Hematopoietic multipotent progenitor cell treated with erythropoietin and hydrocortisone succinate and interleukin-3 and kit ligand, for 8 days (in vitro differentiated cells): ENCODE results near the gene GALP.
"Not testable (repeated sequence)": the region's sequence is repeated elsewhere in the genome, so short reads cannot be mapped to it uniquely, and the experiment has no call there.

Source experiments
- DNase-seq: peaks from one replicate; pipeline ENCODE4 v3.0.0-alpha.2; 2015

The GALP gene

DNA sequence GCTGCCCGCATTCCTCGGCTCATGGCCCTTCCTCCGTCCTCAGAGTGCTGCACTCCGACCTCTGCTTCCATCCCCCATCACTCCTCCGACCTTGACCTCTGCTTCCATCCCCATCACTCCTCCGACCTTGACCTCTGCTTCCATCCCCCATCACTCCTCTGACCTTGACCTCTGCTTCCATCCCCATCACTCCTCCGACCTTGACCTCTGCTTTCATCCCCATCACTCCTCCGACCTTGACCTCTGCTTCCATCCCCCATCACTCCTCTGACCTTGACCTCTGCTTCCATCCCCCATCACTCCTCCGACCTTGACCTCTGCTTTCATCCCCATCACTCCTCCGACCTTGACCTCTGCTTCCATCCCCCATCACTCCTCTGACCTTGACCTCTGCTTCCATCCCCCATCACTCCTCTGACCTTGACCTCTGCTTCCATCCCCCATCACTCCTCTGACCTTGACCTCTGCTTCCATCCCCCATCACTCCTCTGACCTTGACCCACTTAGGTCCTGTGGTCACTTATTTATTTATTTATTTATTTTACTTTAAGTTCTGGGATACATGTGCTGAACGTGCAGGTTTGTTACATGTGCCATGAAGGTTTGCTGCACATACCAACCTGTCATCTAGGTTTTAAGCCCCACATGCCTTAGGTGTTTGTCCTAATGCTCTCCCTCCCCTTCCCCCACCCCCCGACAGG is 26.7 kb upstream of the GALP start:
- DNase-seq, result not testable (repeated sequence)

- no peak for DNase-seq
Observed at GRCh38 chr19:56149656-56150038, 26.2 kb upstream of the GALP start.

GRCh38 chr19:56150358-56150757 is 25.4 kb upstream of the GALP start:
- no peak for DNase-seq

DNA sequence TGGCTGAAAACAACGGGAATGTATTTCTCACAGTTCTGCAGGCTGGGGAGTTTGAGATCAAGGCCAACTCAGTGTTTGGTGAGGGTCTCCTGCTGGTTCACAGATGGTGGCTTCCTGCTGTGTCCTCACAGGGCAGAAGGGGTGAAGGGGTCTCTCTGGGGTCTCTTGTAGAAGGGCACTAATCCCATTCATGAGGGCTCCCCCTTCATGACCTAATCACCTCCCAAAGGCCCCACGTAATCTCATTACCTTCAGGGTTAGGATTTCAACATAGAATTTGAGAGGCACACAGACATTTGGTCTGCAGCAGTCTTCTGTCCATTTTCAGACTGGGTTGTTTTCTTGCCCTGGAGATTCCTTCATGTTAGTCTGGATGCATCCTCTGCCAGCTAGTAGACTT is 23.2 kb upstream of the GALP start:
- DNase-seq, result no peak

DNA sequence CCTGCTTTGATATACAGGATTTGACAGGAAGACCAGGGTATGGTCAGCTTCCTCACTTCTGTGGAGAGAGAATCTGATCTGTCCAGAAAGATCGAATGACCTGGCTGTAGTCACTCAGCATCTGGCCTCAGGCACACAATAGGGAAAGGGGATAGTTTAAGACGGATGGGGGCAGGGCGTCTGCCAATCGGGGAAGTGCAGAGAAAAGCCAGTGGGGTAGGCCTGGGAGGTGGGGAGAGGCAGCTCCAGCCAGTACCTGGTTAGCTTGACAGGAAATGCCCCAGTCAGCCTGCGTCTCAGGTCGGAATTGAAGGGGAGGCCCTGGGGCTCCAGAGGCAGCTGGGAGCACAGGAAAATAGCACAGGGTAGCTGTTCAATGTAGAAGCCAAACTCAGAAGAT is 22.3 kb upstream of the GALP start:
- no peak for DNase-seq

DNA sequence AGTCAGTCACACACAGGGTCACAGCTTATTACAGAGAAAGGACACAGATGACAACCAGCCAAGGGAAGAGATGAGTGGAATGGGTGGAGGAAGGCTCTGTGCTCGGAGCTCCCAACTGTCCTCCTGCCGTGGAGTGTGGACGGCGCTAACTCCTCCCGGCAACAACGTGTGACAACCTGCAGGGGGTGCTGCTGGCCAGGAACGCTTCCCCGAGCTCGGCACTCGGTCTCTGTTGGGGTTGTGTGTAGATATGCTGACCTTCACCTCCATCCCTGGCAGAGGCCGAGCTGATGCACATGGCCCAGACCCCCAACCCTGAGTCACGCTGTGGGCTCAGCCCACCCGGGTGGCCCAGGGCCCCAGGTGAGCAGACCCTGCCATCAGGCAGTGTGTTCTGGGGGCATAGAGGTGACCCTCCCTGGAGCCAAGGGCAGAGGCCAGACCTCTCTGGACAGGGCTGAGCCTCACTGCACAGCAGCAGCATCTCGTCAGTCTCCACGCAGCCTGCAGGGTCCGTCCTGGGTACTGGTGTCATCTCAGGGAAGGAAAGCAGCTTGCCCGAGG is 20.6 kb upstream of the GALP start:
- peak; percentile 22 for DNase-seq

DNA sequence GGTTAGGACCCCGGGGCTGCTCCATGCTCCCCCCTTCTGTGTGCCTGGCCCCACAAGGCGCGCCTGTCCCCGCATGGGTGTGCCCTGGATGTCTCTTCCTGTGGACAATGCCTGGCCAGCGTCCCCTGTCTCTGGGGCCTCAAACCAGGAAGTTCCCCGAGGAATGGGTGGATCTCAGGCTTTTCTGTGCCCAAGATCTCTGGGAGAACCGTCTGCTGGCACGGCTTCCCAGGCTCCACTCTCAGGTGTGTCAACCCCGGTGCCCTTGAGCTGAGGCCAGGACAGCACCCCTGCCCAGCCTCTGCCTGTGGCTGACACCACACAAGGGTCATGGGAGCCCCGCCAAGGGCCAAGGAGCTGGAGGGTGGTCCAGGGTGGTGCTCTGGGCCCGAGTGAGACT is 19.0 kb upstream of the GALP start:
- DNase-seq, result no peak

DNA sequence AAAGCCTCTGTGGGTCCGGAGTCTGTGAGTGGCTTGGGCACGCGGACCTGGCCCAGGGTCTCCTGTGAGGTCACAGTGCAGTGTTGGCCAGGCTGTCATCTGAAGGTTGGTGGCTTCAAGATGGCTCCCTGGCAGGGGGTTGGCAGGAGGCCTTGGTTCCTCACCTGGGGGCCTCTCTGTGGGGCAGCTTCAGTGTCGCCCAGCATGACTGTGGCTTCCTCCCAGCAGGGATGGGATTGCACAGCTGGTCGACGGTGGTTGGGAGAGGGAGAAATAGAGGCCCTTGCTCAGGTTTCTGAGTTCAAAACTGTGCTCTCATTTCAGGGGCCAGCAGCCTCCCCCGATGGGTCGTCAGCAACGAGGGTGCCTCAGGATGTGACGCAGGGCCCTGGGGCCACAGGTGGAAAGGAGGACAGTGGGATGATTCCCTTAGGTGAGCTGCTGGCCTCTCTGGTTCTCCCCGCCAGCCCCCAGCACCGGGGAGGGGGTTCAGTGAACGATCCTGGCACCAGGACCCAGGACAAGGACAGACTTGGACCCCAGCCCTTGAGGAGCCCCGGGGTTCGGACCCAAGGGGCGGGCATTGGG is 17.5 kb upstream of the GALP start:
- DNase-seq, result no peak

DNA sequence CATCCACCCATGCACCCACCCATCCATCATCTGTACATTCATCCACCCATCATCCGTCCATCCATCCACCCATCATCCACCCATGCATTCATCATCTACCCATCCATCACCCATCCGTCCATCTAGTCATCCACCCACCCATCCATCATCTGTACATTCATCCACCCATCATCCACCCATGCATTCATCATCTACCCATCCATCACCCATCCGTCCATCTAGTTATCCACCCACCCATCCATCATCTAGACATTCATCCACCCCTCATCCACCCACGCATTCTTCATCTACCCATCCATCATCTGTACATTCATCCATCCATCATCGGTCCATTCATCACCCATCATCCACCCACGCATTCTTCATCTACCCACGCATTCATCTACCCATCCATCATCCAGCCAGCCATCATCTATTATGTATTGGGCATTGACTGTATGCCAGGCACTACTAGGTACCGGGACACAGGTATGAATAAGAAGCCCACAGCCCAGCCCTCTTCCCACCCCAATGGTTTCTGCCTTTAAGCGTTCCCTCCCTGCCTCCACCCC is 16.7 kb upstream of the GALP start:
- no peak for DNase-seq

GRCh38 chr19:56159622-56160271 is 16.1 kb upstream of the GALP start:
- DNase-seq, result no peak

GRCh38 chr19:56161534-56161933 is 14.3 kb upstream of the GALP start:
- no peak for DNase-seq

DNA sequence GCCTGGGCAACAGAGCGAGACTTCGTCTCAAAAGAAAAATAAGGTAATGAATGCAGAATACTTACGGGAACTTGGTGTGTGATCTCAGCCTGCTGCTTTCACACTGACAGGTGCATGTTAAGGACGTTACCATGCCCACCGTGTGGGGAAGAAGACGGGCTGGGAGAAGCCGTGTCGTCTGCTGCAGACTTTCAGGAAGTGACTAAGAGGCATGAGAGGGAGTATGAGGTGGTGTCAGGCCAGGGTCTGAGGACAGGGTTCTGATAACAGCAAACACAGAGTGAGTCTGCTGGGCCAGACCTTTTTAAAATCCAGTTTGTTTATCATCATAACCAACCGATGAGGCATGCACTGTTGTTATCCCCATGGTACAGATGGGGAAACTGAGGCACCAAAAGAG is 13.6 kb upstream of the GALP start:
- peak; percentile 13 for DNase-seq

GRCh38 chr19:56163097-56163496 is 12.7 kb upstream of the GALP start:
- no peak for DNase-seq

- peak; percentile 22 for DNase-seq
Observed at GRCh38 chr19:56167064-56167578, 8.7 kb upstream of the GALP start.

- no peak for DNase-seq
Observed at GRCh38 chr19:56170261-56170660, 5.5 kb upstream of the GALP start.

GRCh38 chr19:56174086-56174485 is 1.7 kb upstream of the GALP start:
- DNase-seq, result no peak

- DNase-seq, result no peak
Observed at GRCh38 chr19:56174550-56174949, 1.3 kb upstream of the GALP start.

DNA sequence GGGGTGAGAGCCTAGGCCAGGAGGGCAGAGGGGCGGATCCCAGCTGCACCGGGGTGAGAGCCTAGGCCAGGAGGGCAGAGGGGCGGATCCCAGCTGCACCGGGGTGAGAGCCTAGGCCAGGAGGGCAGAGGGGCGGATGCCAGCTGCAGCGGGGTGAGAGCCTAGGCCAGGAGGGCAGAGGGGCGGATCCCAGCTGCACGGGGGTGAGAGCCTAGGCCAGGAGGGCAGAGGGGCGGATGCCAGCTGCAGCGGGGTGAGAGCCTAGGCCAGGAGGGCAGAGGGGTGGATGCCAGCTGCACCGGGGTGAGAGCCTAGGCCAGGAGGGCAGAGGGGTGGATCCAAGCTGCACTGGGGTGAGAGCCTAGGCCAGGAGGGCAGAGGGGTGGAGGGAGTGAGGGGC is 502 bp downstream of the GALP start:
- DNase-seq, result not testable (repeated sequence)

DNA sequence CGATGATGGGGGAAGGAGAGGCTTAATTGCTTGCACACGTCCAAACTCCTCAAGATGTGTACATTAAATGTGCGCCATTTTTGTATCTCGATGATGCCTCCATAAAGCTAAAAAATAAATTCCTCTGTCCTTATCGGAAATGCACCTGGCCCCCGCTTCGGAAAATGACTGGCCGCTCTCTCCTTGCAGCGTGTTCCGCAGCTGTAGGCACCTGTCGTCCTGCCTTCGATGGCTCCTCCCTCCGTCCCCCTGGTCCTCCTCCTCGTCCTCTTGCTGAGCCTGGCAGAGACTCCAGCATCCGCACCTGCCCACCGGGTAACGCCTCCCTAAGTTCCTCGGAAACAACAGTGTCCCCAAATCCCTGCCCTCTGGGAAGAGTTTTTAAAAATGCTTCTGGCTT is 1.1 kb downstream of the GALP start:
- DNase-seq, result no peak

- DNase-seq, result no peak
Observed at GRCh38 chr19:56177564-56178243, 1.9 kb downstream of the GALP start.

GRCh38 chr19:56189785-56190184 is 14.0 kb downstream of the GALP start:
- no peak for DNase-seq

DNA sequence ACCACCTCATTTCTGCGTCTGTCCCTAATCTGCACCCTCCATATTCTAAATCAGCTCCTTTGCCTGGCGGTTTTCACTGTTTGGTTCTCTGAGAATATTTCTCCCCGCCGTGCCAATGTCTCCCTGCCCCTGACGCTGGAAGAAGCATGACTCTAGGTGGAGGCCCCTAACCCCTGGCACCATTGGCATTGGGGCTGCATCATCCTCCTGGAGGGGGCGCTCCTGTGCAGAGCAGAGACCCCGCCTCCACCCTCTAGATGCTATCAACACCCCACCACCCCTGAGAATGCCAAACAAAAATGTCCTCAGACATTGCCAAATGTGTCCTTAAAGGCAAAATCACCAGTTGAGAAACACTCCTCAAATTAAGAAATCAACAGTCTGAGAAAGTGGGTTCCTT is 15.3 kb downstream of the GALP start:
- DNase-seq, result no peak

GRCh38 chr19:56191711-56192110 is 15.9 kb downstream of the GALP start:
- DNase-seq, result no peak
